Measurements from ENCODE around the gene SYAP1. TPM values are rescaled to one million over a fixed set of nuclear protein-coding genes. Genes with fewer than 3 reads are reported as not detected.
A peak's percentile ranks its signal among the peaks of the same experiment; 100 is the strongest.

SYAP1 gene
- total RNA-seq, 2 donors from 2014 or later = 23.9 to 39.4 TPM

DNA sequence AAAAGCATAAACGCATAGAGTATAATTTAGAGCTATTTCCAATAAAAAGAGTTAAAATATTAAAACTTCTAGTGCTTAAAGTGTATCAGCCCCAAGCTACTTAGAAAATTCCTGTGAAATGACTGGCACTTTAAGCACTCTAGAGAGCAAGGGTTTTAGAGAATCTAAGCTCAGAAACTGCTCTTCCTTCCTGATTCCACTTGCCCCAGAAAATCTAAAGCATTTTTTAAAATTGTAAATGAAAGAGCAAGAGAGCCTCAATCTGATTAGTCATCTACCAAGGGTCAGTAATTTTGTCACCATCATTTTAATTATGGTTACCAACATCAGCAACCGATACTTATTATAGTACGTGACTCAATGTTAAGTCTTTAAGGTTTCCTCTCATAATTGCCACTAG is 31.9 kb upstream of the SYAP1 start:
- no peaks in the 10 kb centered on the region for H3K36me3 ChIP-seq
- H3K27me3 ChIP-seq (replicated peaks; ENCODE audit: insufficient read depth) = no peaks in the 10 kb centered on the region
- H3K4me3 ChIP-seq = no peak overlapping the region
- DNase-seq (ENCODE audit: low spot score) = no peak
- no peaks in the 10 kb centered on the region for H3K9me3 ChIP-seq
- WGBS = 84% methylated on average over 3 of the region's 3 CpGs
- H3K4me1 ChIP-seq (replicated peaks) = no peaks in the 10 kb centered on the region
- TF ChIP-seq POLR2A (IDR thresholded peaks at IDR 0.05) (no peak), POLR2AphosphoS5 (IDR thresholded peaks at IDR 0.05) (no peak)
- TF ChIP-seq, protein P1, sequence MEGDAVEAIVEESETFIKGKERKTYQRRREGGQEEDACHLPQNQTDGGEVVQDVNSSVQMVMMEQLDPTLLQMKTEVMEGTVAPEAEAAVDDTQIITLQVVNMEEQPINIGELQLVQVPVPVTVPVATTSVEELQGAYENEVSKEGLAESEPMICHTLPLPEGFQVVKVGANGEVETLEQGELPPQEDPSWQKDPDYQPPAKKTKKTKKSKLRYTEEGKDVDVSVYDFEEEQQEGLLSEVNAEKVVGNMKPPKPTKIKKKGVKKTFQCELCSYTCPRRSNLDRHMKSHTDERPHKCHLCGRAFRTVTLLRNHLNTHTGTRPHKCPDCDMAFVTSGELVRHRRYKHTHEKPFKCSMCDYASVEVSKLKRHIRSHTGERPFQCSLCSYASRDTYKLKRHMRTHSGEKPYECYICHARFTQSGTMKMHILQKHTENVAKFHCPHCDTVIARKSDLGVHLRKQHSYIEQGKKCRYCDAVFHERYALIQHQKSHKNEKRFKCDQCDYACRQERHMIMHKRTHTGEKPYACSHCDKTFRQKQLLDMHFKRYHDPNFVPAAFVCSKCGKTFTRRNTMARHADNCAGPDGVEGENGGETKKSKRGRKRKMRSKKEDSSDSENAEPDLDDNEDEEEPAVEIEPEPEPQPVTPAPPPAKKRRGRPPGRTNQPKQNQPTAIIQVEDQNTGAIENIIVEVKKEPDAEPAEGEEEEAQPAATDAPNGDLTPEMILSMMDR (IDR thresholded peaks at IDR 0.05) = no peak
- H3K27ac ChIP-seq = no peak overlapping the region
- intact Hi-C loops (cut with DNase I) = no loop called here

DNA sequence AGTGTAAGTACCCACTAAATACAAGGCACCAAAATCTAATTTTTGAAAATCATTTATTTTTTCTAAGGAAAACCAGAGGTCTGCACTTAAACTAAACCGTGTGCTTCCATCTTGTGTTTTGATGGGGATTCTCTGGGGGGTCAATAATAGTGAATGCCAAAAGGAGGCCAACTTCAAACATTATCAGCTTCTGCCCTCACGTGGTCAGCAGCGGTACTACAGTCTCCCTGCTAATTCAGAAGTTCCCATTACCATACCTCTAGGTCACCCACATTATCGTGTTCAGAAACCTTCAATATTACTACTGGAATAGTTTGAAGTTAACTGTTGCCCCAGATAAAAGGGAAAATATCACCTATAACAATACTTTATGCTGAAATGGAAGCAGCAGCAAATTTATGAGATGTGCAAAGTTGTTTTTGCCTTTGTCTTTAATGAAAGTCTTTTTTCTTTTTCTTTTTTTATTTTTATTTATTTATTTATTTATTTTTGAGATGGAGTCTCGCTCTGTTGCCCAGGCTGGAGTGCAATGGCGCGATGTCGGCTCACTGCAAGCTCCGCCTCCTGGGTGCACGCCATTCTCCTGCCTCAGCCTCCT is 24.2 kb upstream of the SYAP1 start:
- intact Hi-C loops (cut with DNase I) = no loop called here
- no peaks in the 10 kb centered on the region for H3K4me1 ChIP-seq (replicated peaks)
- DNase-seq (ENCODE audit: low spot score) = peak; percentile 32
- TF ChIP-seq, protein P1 (IDR thresholded peaks at IDR 0.05) = peak; percentile 3 to 61 (median 59)
- TF ChIP-seq POLR2A (IDR thresholded peaks at IDR 0.05) = no peak
- H3K4me3 ChIP-seq = no peak overlapping the region
- H3K36me3 ChIP-seq = no peaks in the 10 kb centered on the region
- H3K27ac ChIP-seq = no peak overlapping the region
- 58% methylated on average over 10 of the region's 10 CpGs for WGBS
- H3K9me3 ChIP-seq = no peaks in the 10 kb centered on the region
- H3K27me3 ChIP-seq (replicated peaks; ENCODE audit: insufficient read depth) = no peaks in the 10 kb centered on the region

DNA sequence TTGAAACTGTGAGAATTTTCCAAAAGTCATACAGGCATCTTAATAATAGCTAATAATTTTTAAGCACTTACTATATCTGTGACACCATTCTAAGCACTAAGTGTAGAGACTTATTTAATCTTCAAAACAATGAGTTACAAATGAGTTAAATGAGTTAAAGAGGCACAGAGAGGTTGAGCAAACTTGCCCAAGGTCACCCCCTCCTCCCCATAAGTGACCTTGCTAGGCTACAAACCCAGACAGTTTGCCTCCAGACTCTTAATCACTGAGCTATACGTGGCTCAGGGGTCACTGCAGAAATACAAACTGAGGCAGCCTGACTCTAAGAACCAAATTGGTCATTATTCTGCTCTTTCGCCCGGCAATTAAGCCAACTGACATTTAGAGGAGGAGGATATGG is 22.5 kb upstream of the SYAP1 start:
- no peak overlapping the region for H3K4me3 ChIP-seq
- H3K36me3 ChIP-seq = no peaks in the 10 kb centered on the region
- TF ChIP-seq, protein P1 (IDR thresholded peaks at IDR 0.05) = no peak
- TF ChIP-seq POLR2A (IDR thresholded peaks at IDR 0.05) (no peak), POLR2AphosphoS5 (IDR thresholded peaks at IDR 0.05) (no peak)
- no peaks in the 10 kb centered on the region for H3K4me1 ChIP-seq (replicated peaks)
- intact Hi-C loops (cut with DNase I) = no loop called here
- no peak for DNase-seq (ENCODE audit: low spot score)
- no peaks in the 10 kb centered on the region for H3K9me3 ChIP-seq
- H3K27me3 ChIP-seq (replicated peaks; ENCODE audit: insufficient read depth) = no peaks in the 10 kb centered on the region
- WGBS = 53% methylated on average over 3 of the region's 3 CpGs
- H3K27ac ChIP-seq = no peak overlapping the region

DNA sequence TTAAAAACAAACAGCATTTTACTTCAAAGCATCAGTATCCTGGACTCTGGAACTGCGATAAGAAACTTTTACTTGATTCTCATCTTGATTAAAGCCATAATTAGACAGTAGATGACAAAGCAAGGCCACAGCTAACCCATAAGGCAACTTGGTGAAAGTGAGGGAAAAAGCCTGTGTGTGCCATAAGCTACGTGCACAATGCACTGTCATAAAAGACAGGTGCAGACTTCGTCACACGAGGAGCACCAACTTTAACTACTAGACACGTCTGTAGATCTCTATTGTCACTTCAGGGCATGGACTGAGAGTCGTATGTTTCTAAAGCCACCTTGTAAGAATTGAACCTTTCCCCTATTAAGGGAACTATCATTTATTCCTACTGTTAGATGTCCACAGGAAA is 20.0 kb upstream of the SYAP1 start:
- no peak overlapping the region for H3K27ac ChIP-seq
- no peaks in the 10 kb centered on the region for H3K4me1 ChIP-seq (replicated peaks)
- H3K27me3 ChIP-seq (replicated peaks; ENCODE audit: insufficient read depth) = no peaks in the 10 kb centered on the region
- no peaks in the 10 kb centered on the region for H3K36me3 ChIP-seq
- intact Hi-C loops (cut with DNase I) = no loop called here
- DNase-seq (ENCODE audit: low spot score) = no peak
- H3K4me3 ChIP-seq = no peak overlapping the region
- no peaks in the 10 kb centered on the region for H3K9me3 ChIP-seq
- no peak for TF ChIP-seq POLR2AphosphoS5 (IDR thresholded peaks at IDR 0.05)
- 87% methylated on average over 6 of the region's 6 CpGs for WGBS

DNA sequence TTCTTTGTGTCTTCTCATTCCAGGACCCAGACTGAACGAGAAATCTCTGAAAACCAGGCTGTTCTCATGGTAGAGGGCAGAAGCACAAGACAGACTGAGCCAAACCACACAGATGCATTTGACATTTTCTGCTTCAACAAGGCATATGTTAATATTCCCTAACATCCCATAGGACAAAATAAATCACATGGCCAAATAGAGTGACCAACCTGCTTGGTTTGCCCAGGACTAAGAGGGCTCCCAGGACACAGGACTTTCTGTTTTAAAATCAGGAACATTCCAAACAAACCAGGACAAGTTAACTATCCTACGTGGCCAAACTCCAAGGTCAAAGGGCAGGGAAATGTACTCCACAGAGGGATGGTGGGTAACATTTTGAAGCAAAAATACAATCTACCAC is 18.7 kb upstream of the SYAP1 start:
- Histone ChIP-seq H3K27me3 (replicated peaks; ENCODE audit: insufficient read depth) (no peaks in the 10 kb centered on the region), H3K9me3 (no peaks in the 10 kb centered on the region), H3K4me3 (no peak overlapping the region), H3K36me3 (no peaks in the 10 kb centered on the region), H3K27ac (no peak overlapping the region), H3K4me1 (replicated peaks) (no peaks in the 10 kb centered on the region)
- no peak for TF ChIP-seq POLR2AphosphoS5 (IDR thresholded peaks at IDR 0.05)
- DNase-seq (ENCODE audit: low spot score) = no peak
- WGBS = 74% methylated on average over 2 of the region's 2 CpGs
- intact Hi-C loops (cut with DNase I) = no loop called here
